Measurements from ENCODE around the gene TBC1D9B.
"Not testable (repeated sequence)": the region's sequence is repeated elsewhere in the genome, so short reads cannot be mapped to it uniquely, and the experiment has no call there.

The TBC1D9B gene

GRCh38 chr5:179885491-179886090 lies 22.1 kb downstream of the TBC1D9B start:
- no peak for DNase-seq

GRCh38 chr5:179883163-179883562 lies 24.5 kb downstream of the TBC1D9B start:
- DNase-seq: no peak

GRCh38 chr5:179882338-179882737 lies 25.4 kb downstream of the TBC1D9B start:
- DNase-seq: no peak

- no peak for DNase-seq
These were observed 26.7 kb downstream of the TBC1D9B start for GRCh38 chr5:179880848-179881590.

GRCh38 chr5:179880066-179880650 lies 27.5 kb downstream of the TBC1D9B start:
- DNase-seq: no peak

- DNase-seq: no peak
These were observed 28.0 kb downstream of the TBC1D9B start for GRCh38 chr5:179879690-179880010.

- DNase-seq: no peak
These were observed 28.6 kb downstream of the TBC1D9B start for GRCh38 chr5:179879003-179879689.

GRCh38 chr5:179878222-179879002 lies 29.3 kb downstream of the TBC1D9B start:
- peak; percentile 8 for DNase-seq

- no peak for DNase-seq
These were observed 31.1 kb downstream of the TBC1D9B start for GRCh38 chr5:179876610-179876952.

GRCh38 chr5:179875741-179876609 lies 31.7 kb downstream of the TBC1D9B start:
- DNase-seq: no peak

GRCh38 chr5:179874536-179875292 lies 33.0 kb downstream of the TBC1D9B start:
- DNase-seq: no peak

GRCh38 chr5:179874136-179874535 lies 33.6 kb downstream of the TBC1D9B start:
- no peak for DNase-seq

- DNase-seq: no peak
These were observed 34.0 kb downstream of the TBC1D9B start for GRCh38 chr5:179873588-179874110.

- DNase-seq: no peak
These were observed 34.7 kb downstream of the TBC1D9B start for GRCh38 chr5:179872828-179873575.

- DNase-seq: no peak
These were observed 35.5 kb downstream of the TBC1D9B start for GRCh38 chr5:179872055-179872827.

- not testable (repeated sequence) for DNase-seq
These were observed 36.2 kb downstream of the TBC1D9B start for GRCh38 chr5:179871533-179871932.

GRCh38 chr5:179870952-179871351 lies 36.7 kb downstream of the TBC1D9B start:
- DNase-seq: no peak

- peak; percentile 40 for DNase-seq
These were observed 37.2 kb downstream of the TBC1D9B start for GRCh38 chr5:179870403-179870903.

All from fibroblast of skin of scalp (primary cell).